Astrocyte of the spinal cord (primary cell): Measurements from ENCODE around the gene CCSAP.
A peak's percentile ranks its signal among the peaks of the same experiment; 100 is the strongest.

Experiments
- DNase-seq: peaks from one replicate; pipeline ENCODE4 v3.0.0; 2011; ENCODE audit warnings: low read depth, low spot score
- H3K4me3 ChIP-seq: 2 replicates; pipeline ENCODE4 v1.5.1; 2011; ENCODE audit warnings: low read depth, mild to moderate bottlenecking, low read length, moderate library complexity
- in situ Hi-C: cut with HindIII; loops from 2 replicates; pipeline ENCODE4 v1.10.0; 2017; ENCODE audit warnings: low sequenced_read_pairs
- TF ChIP-seq, protein P1 (sequence below): IDR thresholded peaks from 2 replicates; pipeline ENCODE4 v1.5.1; 2012; ENCODE audit warnings: low read depth, mild to moderate bottlenecking, low read length, inconsistent platforms

CCSAP gene

DNA sequence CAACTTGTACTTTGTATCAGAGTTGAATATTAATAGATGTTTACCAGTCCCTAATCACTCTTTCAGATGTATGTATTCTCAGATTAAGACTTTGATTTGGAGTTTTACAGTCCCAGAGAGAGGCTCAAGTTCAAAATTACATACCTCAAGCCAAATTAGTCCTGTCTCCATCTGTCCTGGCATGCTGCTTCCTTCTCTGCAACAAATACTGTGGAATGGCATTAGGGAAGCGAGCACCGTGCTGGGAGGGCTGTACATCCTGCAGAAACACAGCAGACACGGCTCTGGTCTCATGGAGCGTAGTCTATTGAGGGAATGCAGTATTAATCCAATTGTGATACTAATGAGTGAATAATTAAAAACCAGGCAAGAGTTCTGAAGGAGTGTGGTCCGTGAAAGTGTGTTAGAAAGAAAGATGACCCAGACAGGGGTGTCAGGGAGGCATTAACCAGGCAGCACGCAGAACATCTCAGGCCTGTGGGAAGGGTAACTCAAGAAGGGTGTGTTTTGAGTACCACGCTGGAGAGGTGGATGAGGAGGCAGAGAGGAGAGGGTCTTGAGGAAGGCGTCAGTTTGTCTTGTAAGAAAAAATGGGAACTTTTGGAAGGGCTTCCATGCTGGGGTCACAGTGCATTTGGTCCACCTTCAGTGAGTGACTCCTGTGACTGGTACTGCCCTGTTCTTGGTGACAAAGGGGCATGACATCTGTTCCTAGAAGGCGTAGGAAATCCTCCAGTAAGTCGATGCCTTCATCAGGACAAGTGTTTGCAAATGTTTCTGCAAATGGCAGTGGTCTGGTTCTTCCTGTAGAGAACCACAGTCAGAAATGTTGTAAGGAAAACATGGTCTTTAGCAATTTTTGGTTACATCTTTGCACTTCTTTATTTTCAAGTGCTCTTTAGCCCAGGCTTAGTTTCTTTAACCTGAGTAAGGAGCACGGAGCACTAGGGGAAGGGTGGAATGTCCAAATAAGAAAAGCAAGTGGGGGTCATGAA, 70.4 kb downstream of the CCSAP start:
- TF ChIP-seq, protein P1, sequence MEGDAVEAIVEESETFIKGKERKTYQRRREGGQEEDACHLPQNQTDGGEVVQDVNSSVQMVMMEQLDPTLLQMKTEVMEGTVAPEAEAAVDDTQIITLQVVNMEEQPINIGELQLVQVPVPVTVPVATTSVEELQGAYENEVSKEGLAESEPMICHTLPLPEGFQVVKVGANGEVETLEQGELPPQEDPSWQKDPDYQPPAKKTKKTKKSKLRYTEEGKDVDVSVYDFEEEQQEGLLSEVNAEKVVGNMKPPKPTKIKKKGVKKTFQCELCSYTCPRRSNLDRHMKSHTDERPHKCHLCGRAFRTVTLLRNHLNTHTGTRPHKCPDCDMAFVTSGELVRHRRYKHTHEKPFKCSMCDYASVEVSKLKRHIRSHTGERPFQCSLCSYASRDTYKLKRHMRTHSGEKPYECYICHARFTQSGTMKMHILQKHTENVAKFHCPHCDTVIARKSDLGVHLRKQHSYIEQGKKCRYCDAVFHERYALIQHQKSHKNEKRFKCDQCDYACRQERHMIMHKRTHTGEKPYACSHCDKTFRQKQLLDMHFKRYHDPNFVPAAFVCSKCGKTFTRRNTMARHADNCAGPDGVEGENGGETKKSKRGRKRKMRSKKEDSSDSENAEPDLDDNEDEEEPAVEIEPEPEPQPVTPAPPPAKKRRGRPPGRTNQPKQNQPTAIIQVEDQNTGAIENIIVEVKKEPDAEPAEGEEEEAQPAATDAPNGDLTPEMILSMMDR: no peak
- in situ Hi-C loops: no loop called here
- peak overlapping the region; percentile 80 for H3K4me3 ChIP-seq
- no peak for DNase-seq

DNA sequence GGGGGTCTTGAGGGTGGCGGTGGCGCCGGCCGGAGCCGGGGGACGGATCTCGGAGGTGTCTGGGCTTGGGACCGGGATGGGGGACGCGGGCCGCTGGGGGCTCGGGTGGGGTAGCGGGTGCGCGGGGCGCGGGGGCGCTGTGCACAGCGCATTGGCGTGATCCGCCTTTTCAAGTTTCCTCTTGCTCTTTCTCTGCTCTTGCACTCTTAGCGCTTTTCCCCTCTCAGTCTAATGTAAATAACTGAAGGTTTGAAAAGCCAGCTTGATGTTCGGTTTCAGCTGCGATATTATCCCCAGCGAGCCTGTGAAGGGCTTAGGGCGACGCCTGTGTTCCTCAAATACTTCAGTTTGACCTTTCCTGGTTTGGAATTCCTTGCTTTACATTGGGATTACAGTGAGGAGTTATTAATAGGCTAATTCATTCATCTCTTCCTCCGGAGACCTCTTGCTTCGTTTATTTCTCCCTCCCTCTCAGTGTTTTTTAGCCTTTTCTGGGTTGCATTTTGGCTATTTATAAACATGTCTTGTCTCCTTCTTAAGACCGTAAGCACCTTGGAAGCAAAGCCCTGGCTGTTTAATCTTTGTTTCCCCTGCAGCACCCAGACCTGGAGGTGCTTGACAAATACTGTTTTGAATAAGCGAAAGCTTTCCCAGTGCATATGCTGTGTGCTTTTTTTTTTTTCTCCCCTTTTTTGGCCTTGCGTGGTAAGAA, 71.2 kb downstream of the CCSAP start:
- in situ Hi-C loops: no loop called here
- peak overlapping the region; percentile 80 for H3K4me3 ChIP-seq
- TF ChIP-seq, protein P1: peak; percentile 24
- DNase-seq: peak; percentile 36
